Astrocyte (in vitro differentiated cells and primary cell): Measurements from ENCODE around the gene UTP4. TPM values are rescaled to one million over a fixed set of nuclear protein-coding genes. Genes with fewer than 3 reads are reported as not detected.

Source experiments
- DNase-seq: peaks from one replicate; pipeline ENCODE4 v3.0.0-alpha.2; 2010; ENCODE audit warnings: low read depth
- FAIRE-seq: peaks from 2 replicates; lab custom pipeline; 2011; peaks lifted over from hg19 to GRCh38; lab: Jason Lieb, UNC
- H2AFZ ChIP-seq: 2 replicates; pipeline ENCODE4 v1.6.0; 2012; ENCODE audit warnings: low read depth, low read length, inconsistent platforms
- H3K27ac ChIP-seq: 2 replicates; pipeline ENCODE4 v1.5.1; 2011; ENCODE audit warnings: low read depth, low read length, inconsistent platforms
- H3K27me3 ChIP-seq: 2 replicates; pipeline ENCODE4 v1.6.0; 2011; ENCODE audit warnings: low read length, inconsistent platforms; ENCODE audit not compliant: insufficient read depth
- H3K36me3 ChIP-seq: 2 replicates; pipeline ENCODE4 v1.5.1; 2011; ENCODE audit warnings: low read length, inconsistent platforms; ENCODE audit not compliant: insufficient read depth
- H3K4me1 ChIP-seq: 2 replicates; pipeline ENCODE4 v1.5.1; 2011; ENCODE audit warnings: low read length, inconsistent platforms; ENCODE audit not compliant: insufficient read depth
- H3K4me2 ChIP-seq: 2 replicates; pipeline ENCODE4 v1.6.0; 2012; ENCODE audit warnings: low read length, inconsistent platforms
- H3K4me3 ChIP-seq: 2 replicates; pipeline ENCODE4 v1.5.1; 2011; ENCODE audit warnings: low read depth, mild to moderate bottlenecking, low read length, inconsistent platforms; ENCODE audit not compliant: insufficient read depth
- H3K79me2 ChIP-seq: 2 replicates; pipeline ENCODE4 v1.6.0; 2012; ENCODE audit warnings: mild to moderate bottlenecking, low read length, inconsistent platforms; ENCODE audit not compliant: insufficient read depth
- H3K9ac ChIP-seq: 2 replicates; pipeline ENCODE4 v1.6.0; 2012; ENCODE audit warnings: mild to moderate bottlenecking, low read length, inconsistent platforms
- H3K9me3 ChIP-seq: 2 replicates; pipeline ENCODE4 v1.5.1; 2012; ENCODE audit warnings: low read depth, mild to moderate bottlenecking, low read length, inconsistent platforms; ENCODE audit not compliant: insufficient read depth
- H4K20me1 ChIP-seq: 2 replicates; pipeline ENCODE4 v1.6.0; 2012; ENCODE audit warnings: low read length, inconsistent platforms; ENCODE audit not compliant: insufficient read depth
- H3K27ac Mint-ChIP-seq: one replicate; pipeline ENCODE4 v1.8.0; 2021; ENCODE audit warnings: mild to moderate bottlenecking, mixed read lengths; ENCODE audit not compliant: unreplicated experiment
- H3K27me3 Mint-ChIP-seq: one replicate; pipeline ENCODE4 v1.8.0; 2021; ENCODE audit warnings: low read depth, mixed read lengths; ENCODE audit not compliant: unreplicated experiment
- H3K36me3 Mint-ChIP-seq: one replicate; pipeline ENCODE4 v1.8.0; 2021; ENCODE audit warnings: low read depth, mixed read lengths; ENCODE audit not compliant: unreplicated experiment
- H3K4me1 Mint-ChIP-seq: one replicate; pipeline ENCODE4 v1.8.0; 2021; ENCODE audit warnings: low read depth, mixed read lengths; ENCODE audit not compliant: unreplicated experiment
- H3K4me3 Mint-ChIP-seq: one replicate; pipeline ENCODE4 v1.8.0; 2021; ENCODE audit warnings: mild to moderate bottlenecking, moderate library complexity, mixed read lengths; ENCODE audit not compliant: unreplicated experiment
- H3K9me3 Mint-ChIP-seq: one replicate; pipeline ENCODE4 v1.8.0; 2021; ENCODE audit warnings: mild to moderate bottlenecking, mixed read lengths; ENCODE audit not compliant: unreplicated experiment
- EZH2 ChIP-seq: IDR thresholded peaks from 2 replicates; pipeline ENCODE4 v1.6.1; 2012; ENCODE audit warnings: mild to moderate bottlenecking, low read length, inconsistent platforms; ENCODE audit not compliant: insufficient read depth
- total RNA-seq: library from RNA; stranded (reverse); gene quantifications from 2 replicates; pipeline ENCODE4 v1.2.1, GENCODE V29; 2021
- TF ChIP-seq, protein P1 (sequence below): IDR thresholded peaks from 2 replicates; pipeline ENCODE4 v1.5.1; 2011; ENCODE audit warnings: low read depth, mild to moderate bottlenecking, inconsistent platforms, low read length, moderate library complexity; ENCODE audit not compliant: insufficient read depth

The UTP4 gene
- total RNA-seq, 1 donor from 2014 or later = 69.4 TPM

DNA sequence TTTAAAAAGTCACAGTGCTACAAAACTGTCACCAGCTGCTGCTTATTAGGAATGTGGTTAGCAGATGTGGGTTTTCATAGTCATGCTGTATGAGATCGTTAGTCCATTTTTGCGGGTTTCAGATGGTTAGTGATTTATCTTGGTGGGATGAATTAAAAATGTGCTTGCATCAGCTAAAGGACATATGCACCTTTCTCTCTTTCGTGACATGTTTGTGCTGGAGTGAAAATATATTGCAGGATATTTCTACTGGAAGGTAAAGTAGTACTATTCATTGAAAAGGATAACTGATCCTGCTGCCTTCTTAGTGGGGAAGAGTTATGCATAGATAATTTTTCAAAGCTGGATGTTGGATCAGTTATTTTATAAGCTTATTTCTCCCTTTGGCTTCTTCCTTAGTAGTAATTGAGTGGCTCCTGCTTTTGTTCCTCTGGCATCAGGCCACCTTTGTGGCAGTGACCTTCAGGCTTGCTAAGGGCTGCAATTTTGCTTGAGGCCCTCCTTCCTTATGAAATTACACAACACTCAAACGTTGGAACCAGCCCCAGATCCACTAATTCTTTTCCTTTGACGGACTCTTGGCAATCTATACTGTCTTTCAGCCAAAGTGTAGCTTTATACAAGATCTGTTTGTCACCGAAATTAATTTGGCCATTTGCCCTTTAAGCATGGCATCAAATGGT lies 47.0 kb downstream of the UTP4 start:
- H2AFZ ChIP-seq = no peak overlapping the region
- no peaks in the 10 kb centered on the region for H3K79me2 ChIP-seq
- peak overlapping the region; percentile 0 for H3K27ac ChIP-seq
- no peaks in the 10 kb centered on the region for H3K27me3 ChIP-seq
- TF ChIP-seq EZH2 = no peak
- TF ChIP-seq, protein P1, sequence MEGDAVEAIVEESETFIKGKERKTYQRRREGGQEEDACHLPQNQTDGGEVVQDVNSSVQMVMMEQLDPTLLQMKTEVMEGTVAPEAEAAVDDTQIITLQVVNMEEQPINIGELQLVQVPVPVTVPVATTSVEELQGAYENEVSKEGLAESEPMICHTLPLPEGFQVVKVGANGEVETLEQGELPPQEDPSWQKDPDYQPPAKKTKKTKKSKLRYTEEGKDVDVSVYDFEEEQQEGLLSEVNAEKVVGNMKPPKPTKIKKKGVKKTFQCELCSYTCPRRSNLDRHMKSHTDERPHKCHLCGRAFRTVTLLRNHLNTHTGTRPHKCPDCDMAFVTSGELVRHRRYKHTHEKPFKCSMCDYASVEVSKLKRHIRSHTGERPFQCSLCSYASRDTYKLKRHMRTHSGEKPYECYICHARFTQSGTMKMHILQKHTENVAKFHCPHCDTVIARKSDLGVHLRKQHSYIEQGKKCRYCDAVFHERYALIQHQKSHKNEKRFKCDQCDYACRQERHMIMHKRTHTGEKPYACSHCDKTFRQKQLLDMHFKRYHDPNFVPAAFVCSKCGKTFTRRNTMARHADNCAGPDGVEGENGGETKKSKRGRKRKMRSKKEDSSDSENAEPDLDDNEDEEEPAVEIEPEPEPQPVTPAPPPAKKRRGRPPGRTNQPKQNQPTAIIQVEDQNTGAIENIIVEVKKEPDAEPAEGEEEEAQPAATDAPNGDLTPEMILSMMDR = no peak
- H3K4me1 Mint-ChIP-seq = peaks cover 16% of the 10 kb centered on the region
- no peak overlapping the region for H3K4me3 ChIP-seq
- H3K27ac Mint-ChIP-seq = peak overlapping the region; percentile 77
- no peak overlapping the region for H3K9ac ChIP-seq
- no peaks in the 10 kb centered on the region for H3K9me3 ChIP-seq
- DNase-seq (peak; percentile 86), FAIRE-seq (no peak)
- no peaks in the 10 kb centered on the region for H4K20me1 ChIP-seq
- peaks cover 2% of the 10 kb centered on the region for H3K36me3 Mint-ChIP-seq
- no peaks in the 10 kb centered on the region for H3K36me3 ChIP-seq
- peak overlapping the region; percentile 31 for H3K4me2 ChIP-seq
- peaks cover 22% of the 10 kb centered on the region for H3K4me1 ChIP-seq
- H3K4me3 Mint-ChIP-seq = no peak overlapping the region
- H3K27me3 Mint-ChIP-seq = no peaks in the 10 kb centered on the region
- no peaks in the 10 kb centered on the region for H3K9me3 Mint-ChIP-seq

DNA sequence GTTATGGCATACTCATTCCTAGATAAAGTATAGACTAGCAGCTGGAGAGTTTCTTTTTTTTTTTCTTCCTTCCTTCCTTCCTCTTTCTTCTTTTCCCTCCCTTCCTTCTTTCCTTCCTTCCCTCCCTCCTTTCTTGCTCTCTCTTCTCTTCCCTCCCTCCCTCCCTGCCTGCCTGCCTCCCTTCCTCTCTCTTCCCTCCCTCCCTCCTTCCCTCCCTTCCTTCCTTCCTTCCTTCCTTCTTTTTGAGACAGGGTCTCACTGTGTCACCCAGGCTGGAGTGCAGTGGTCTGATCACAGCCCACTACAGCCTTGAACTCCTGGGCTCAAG lies 47.5 kb downstream of the UTP4 start:
- Histone ChIP-seq H3K79me2 (no peaks in the 10 kb centered on the region), H3K4me3 (no peak overlapping the region)
- no peak overlapping the region for H3K27ac Mint-ChIP-seq

More for the DNA sequence above, 47.5 kb downstream of the UTP4 start:
- Histone ChIP-seq H3K9ac (no peak overlapping the region), H3K4me2 (peak overlapping the region; percentile 31), H3K27me3 (no peaks in the 10 kb centered on the region), H3K4me1 (peaks cover 22% of the 10 kb centered on the region), H3K9me3 (no peaks in the 10 kb centered on the region), H2AFZ (no peak overlapping the region), H3K36me3 (no peaks in the 10 kb centered on the region), H4K20me1 (no peaks in the 10 kb centered on the region), H3K27ac (no peak overlapping the region)
- peaks cover 16% of the 10 kb centered on the region for H3K4me1 Mint-ChIP-seq
- FAIRE-seq (no peak), DNase-seq (no peak)
- H3K9me3 Mint-ChIP-seq = no peaks in the 10 kb centered on the region
- no peak overlapping the region for H3K4me3 Mint-ChIP-seq
- no peak for TF ChIP-seq EZH2
- TF ChIP-seq, protein P1 = no peak
- H3K36me3 Mint-ChIP-seq = peaks cover 2% of the 10 kb centered on the region
- no peaks in the 10 kb centered on the region for H3K27me3 Mint-ChIP-seq
